ENCODE data around the gene METAP1D.
"Not testable (repeated sequence)": the region's sequence is repeated elsewhere in the genome, so short reads cannot be mapped to it uniquely, and the experiment has no call there.

The METAP1D gene

GRCh38 chr2:172105471-172106107 lies 105.8 kb downstream of the METAP1D start:
- no peak for DNase-seq

GRCh38 chr2:172106108-172106961 lies 106.6 kb downstream of the METAP1D start:
- DNase-seq, result peak; percentile 43 to 85

GRCh38 chr2:172107690-172108586 lies 108.2 kb downstream of the METAP1D start:
- DNase-seq, result no peak

GRCh38 chr2:172108587-172108930 lies 108.8 kb downstream of the METAP1D start:
- no peak for DNase-seq

- no peak for DNase-seq
Measured at GRCh38 chr2:172109256-172109987, 109.7 kb downstream of the METAP1D start.

- no peak for DNase-seq
Measured at GRCh38 chr2:172109988-172110811, 110.4 kb downstream of the METAP1D start.

GRCh38 chr2:172113617-172114016 lies 113.9 kb downstream of the METAP1D start:
- DNase-seq, result peak; percentile 14 to 53

GRCh38 chr2:172114176-172114575 lies 114.4 kb downstream of the METAP1D start:
- not testable (repeated sequence) for DNase-seq

- no peak for DNase-seq
Measured at GRCh38 chr2:172114579-172114978, 114.8 kb downstream of the METAP1D start.

- no peak for DNase-seq
Measured at GRCh38 chr2:172116107-172116506, 116.4 kb downstream of the METAP1D start.

GRCh38 chr2:172119089-172119488 lies 119.3 kb downstream of the METAP1D start:
- DNase-seq, result no peak

GRCh38 chr2:172120118-172120517 lies 120.4 kb downstream of the METAP1D start:
- DNase-seq, result no peak

- no peak for DNase-seq
Measured at GRCh38 chr2:172128484-172128883, 128.7 kb downstream of the METAP1D start.

GRCh38 chr2:172129404-172129803 lies 129.7 kb downstream of the METAP1D start:
- DNase-seq, result no peak
